Measurements from ENCODE around the gene PINLYP.

DNA sequence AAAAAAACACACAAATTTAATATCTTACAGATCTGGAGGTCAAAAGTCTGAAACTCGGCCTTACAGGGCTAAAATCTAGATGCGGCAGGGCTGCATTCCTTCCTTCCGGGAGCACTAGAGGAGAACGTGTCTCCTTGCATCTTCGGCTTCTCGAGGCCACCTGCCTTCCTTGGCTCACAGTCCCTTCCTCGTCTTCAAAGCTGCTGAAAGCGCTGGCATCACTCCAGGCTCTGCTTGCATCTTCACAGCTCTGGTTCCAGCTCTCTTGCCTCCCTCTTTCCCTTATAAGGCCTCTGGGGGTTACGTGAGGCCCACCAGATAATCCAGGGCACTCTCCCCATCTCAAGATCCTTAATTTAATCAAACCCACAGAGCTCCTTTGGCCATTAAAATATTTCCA lies 10.8 kb upstream of the PINLYP start:
- TF ChIP-seq FOXK2 (IDR thresholded peaks at IDR 0.05) (no peak), TARDBP (IDR thresholded peaks at IDR 0.05) (no peak), BHLHE40 (IDR thresholded peaks at IDR 0.05; ENCODE audit: borderline replicate concordance) (no peak), ELF4 (IDR thresholded peaks at IDR 0.05) (no peak), SP1 (IDR thresholded peaks at IDR 0.05) (no peak), SUZ12 (IDR thresholded peaks at IDR 0.05) (no peak), HDGF (IDR thresholded peaks at IDR 0.05; ENCODE audit: borderline replicate concordance) (no peak), ARNT (IDR thresholded peaks at IDR 0.05) (no peak), FOXA1 (IDR thresholded peaks at IDR 0.05) (no peak), LEF1 (IDR thresholded peaks at IDR 0.05; ENCODE audit: borderline replicate concordance) (no peak), FOXM1 (IDR thresholded peaks at IDR 0.05; ENCODE audit: borderline replicate concordance) (no peak), CTBP1 (IDR thresholded peaks at IDR 0.05; ENCODE audit: borderline replicate concordance) (no peak), NFRKB (IDR thresholded peaks at IDR 0.05) (no peak)
- TF ChIP-seq, protein P1, sequence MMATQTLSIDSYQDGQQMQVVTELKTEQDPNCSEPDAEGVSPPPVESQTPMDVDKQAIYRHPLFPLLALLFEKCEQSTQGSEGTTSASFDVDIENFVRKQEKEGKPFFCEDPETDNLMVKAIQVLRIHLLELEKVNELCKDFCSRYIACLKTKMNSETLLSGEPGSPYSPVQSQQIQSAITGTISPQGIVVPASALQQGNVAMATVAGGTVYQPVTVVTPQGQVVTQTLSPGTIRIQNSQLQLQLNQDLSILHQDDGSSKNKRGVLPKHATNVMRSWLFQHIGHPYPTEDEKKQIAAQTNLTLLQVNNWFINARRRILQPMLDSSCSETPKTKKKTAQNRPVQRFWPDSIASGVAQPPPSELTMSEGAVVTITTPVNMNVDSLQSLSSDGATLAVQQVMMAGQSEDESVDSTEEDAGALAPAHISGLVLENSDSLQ (IDR thresholded peaks at IDR 0.05), result no peak
